GM23248 (cell line): ENCODE data around the gene ADGRG1.

Experiments used
- EZH2 ChIP-seq: fragments of 200-600 bp; sonication (generic); IDR thresholded peaks from 2 replicates; pipeline ENCODE4 v1.6.1; 2018; ENCODE audit warnings: antibody characterized with exemption, mild to moderate bottlenecking; ENCODE audit not compliant: insufficient read depth, poor library complexity, severe bottlenecking
- EZH2phosphoT487 ChIP-seq: fragments of 200-600 bp; sonication (generic); IDR thresholded peaks from 2 replicates; pipeline ENCODE4 v1.6.1; 2018; ENCODE audit warnings: antibody characterized with exemption, moderate library complexity, mild to moderate bottlenecking, low read depth; ENCODE audit not compliant: insufficient read depth

DNA sequence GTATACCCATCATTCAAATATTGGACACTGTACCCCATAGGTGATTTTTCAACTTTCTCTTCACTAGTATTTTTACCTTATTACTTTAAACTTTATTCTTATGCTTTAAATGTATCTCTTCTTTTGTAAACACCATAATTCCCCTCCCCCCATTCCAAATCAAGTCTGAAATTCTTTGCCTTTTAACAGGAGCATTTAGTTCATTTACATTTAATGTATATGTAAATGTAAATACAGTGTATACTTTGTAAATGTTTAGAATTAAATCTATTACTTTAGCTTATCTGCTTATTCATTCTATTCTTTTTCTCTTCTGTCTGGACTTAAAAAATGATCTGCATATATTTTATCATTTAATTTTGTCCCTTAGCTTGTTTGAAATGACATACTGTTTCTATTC, 30.0 kb upstream of the ADGRG1 start:
- no peak for TF ChIP-seq EZH2
- no peak for TF ChIP-seq EZH2phosphoT487
